Stimulated activated CD4-positive, alpha-beta T cell treated with anti-CD3 and anti-CD28 coated beads, Interleukin-15, amount 100 ng/mL, for 48 hours (primary cell): Measurements from ENCODE around the gene TGM2.

Source experiments
- DNase-seq, 2 donors: peaks; one replicate each; pipeline ENCODE4 v3.0.0-alpha.2; 2020; ENCODE audit warnings: low read depth in 2 of 2

The TGM2 gene

GRCh38 chr20:38199501-38200390 is 34.7 kb upstream of the TGM2 start:
- no peak for DNase-seq

- no peak for DNase-seq
Observed at GRCh38 chr20:38198238-38198861, 33.3 kb upstream of the TGM2 start.

- DNase-seq = no peak
Observed at GRCh38 chr20:38197619-38198018, 32.5 kb upstream of the TGM2 start.

GRCh38 chr20:38197217-38197616 is 32.1 kb upstream of the TGM2 start:
- DNase-seq = no peak

- DNase-seq = no peak
Observed at GRCh38 chr20:38196592-38196991, 31.5 kb upstream of the TGM2 start.

- DNase-seq = no peak
Observed at GRCh38 chr20:38196076-38196475, 31.0 kb upstream of the TGM2 start.

- DNase-seq = no peak
Observed at GRCh38 chr20:38195521-38195920, 30.5 kb upstream of the TGM2 start.

- DNase-seq = no peak
Observed at GRCh38 chr20:38194971-38195504, 30.0 kb upstream of the TGM2 start.

- DNase-seq = no peak
Observed at GRCh38 chr20:38193586-38194105, 28.6 kb upstream of the TGM2 start.

- DNase-seq = no peak
Observed at GRCh38 chr20:38192323-38192885, 27.3 kb upstream of the TGM2 start.

GRCh38 chr20:38191654-38192053 is 26.6 kb upstream of the TGM2 start:
- no peak for DNase-seq

GRCh38 chr20:38190936-38191371 is 25.9 kb upstream of the TGM2 start:
- DNase-seq = no peak

GRCh38 chr20:38190166-38190565 is 25.1 kb upstream of the TGM2 start:
- no peak for DNase-seq

GRCh38 chr20:38187517-38187916 is 22.4 kb upstream of the TGM2 start:
- DNase-seq = no peak

GRCh38 chr20:38186788-38187221 is 21.7 kb upstream of the TGM2 start:
- no peak for DNase-seq

- DNase-seq = no peak
Observed at GRCh38 chr20:38184101-38184500, 19.0 kb upstream of the TGM2 start.

- no peak for DNase-seq
Observed at GRCh38 chr20:38181971-38182370, 16.9 kb upstream of the TGM2 start.

- DNase-seq = no peak
Observed at GRCh38 chr20:38181207-38181801, 16.2 kb upstream of the TGM2 start.

- DNase-seq = no peak
Observed at GRCh38 chr20:38180781-38181180, 15.7 kb upstream of the TGM2 start.

- DNase-seq = no peak
Observed at GRCh38 chr20:38179846-38180245, 14.8 kb upstream of the TGM2 start.

- no peak for DNase-seq
Observed at GRCh38 chr20:38178581-38178980, 13.5 kb upstream of the TGM2 start.

- DNase-seq = no peak
Observed at GRCh38 chr20:38178065-38178491, 13.0 kb upstream of the TGM2 start.
